Mesenchymal stem cell (in vitro differentiated cells and primary cell): ENCODE measurements around the gene TARS3.

Source experiments
- DNase-seq: peaks from one replicate; pipeline ENCODE4 v3.0.0-alpha.2; 2013
- H2AFZ ChIP-seq: one replicate; pipeline ENCODE4 v1.6.1; 2013; ENCODE audit warnings: low read depth, mild to moderate bottlenecking, control low read depth, inconsistent platforms, low read length, moderate library complexity
- H2AK5ac ChIP-seq: 2 replicates; pipeline ENCODE4 v1.6.1; 2013; ENCODE audit warnings: low read length, moderate library complexity, mild to moderate bottlenecking, inconsistent platforms; ENCODE audit not compliant: severe bottlenecking
- H2BK120ac ChIP-seq: one replicate; pipeline ENCODE4 v1.6.1; 2013; ENCODE audit warnings: low read depth, mild to moderate bottlenecking, inconsistent platforms, low read length, moderate library complexity
- H2BK12ac ChIP-seq, 2 experiments: one replicate each; pipeline ENCODE4 v1.6.1; 2013; ENCODE audit warnings: inconsistent platforms in 2 of 2, low read length in 2 of 2, mild to moderate bottlenecking in 2 of 2, moderate library complexity in 2 of 2, control low read depth in 1 of 2
- H2BK15ac ChIP-seq: one replicate; pipeline ENCODE4 v1.6.1; 2013; ENCODE audit warnings: mild to moderate bottlenecking, low read depth, inconsistent platforms; ENCODE audit not compliant: poor library complexity, severe bottlenecking
- H2BK5ac ChIP-seq: 2 replicates; pipeline ENCODE4 v1.6.1; 2013; ENCODE audit warnings: low read depth, mild to moderate bottlenecking, low read length, control low read depth, inconsistent platforms; ENCODE audit not compliant: poor library complexity, severe bottlenecking
- H3K14ac ChIP-seq, 2 experiments: one replicate each; pipeline ENCODE4 v1.6.1; 2013; ENCODE audit warnings: inconsistent platforms in 2 of 2, low read length in 2 of 2, control low read depth in 1 of 2, mild to moderate bottlenecking in 1 of 2, moderate library complexity in 1 of 2
- H3K18ac ChIP-seq, 2 experiments: one replicate each; pipeline ENCODE4 v1.6.1; 2013; ENCODE audit warnings: inconsistent platforms in 2 of 2, low read length in 2 of 2, control low read depth in 1 of 2, low read depth in 1 of 2, mild to moderate bottlenecking in 1 of 2
- H3K23ac ChIP-seq, 2 experiments: one replicate each; pipeline ENCODE4 v1.6.1; 2013; ENCODE audit warnings: inconsistent platforms in 2 of 2, low read length in 2 of 2, mild to moderate bottlenecking in 2 of 2, moderate library complexity in 2 of 2, control low read depth in 1 of 2
- H3K27ac ChIP-seq: 2 replicates; pipeline ENCODE4 v1.5.1; 2013; ENCODE audit warnings: mild to moderate bottlenecking, moderate library complexity, low read length, control low read depth, inconsistent platforms; ENCODE audit not compliant: poor library complexity, severe bottlenecking
- H3K27me3 ChIP-seq, 2 experiments: 2 replicates each; pipeline versions ENCODE4 v1.6.1 to v1.7.0; 2013; ENCODE audit warnings: low read length in 2 of 2, mild to moderate bottlenecking in 2 of 2, moderate library complexity in 2 of 2, control low read depth in 1 of 2, inconsistent platforms in 1 of 2; ENCODE audit not compliant: control insufficient read depth in 1 of 2, insufficient read depth in 1 of 2
- H3K36me3 ChIP-seq, 2 experiments: 2 replicates each; pipeline versions ENCODE4 v1.6.1 to v1.7.0; 2013; ENCODE audit warnings: low read length in 2 of 2, control low read depth in 1 of 2, inconsistent platforms in 1 of 2, low read depth in 1 of 2, mild to moderate bottlenecking in 1 of 2; ENCODE audit not compliant: insufficient read depth in 2 of 2, control insufficient read depth in 1 of 2
- H3K4ac ChIP-seq, 2 experiments: one replicate each; pipeline ENCODE4 v1.6.1; 2013; ENCODE audit warnings: inconsistent platforms in 2 of 2, low read length in 2 of 2, mild to moderate bottlenecking in 2 of 2, moderate library complexity in 2 of 2, control low read depth in 1 of 2, low read depth in 1 of 2
- H3K4me1 ChIP-seq: 2 replicates; pipeline ENCODE4 v1.6.1; 2013; ENCODE audit warnings: low read depth, low read length, control low read depth; ENCODE audit not compliant: control insufficient read depth, insufficient read depth
- H3K4me2 ChIP-seq: 2 replicates; pipeline ENCODE4 v1.6.1; 2013; ENCODE audit warnings: low read length, mild to moderate bottlenecking, inconsistent platforms; ENCODE audit not compliant: poor library complexity, severe bottlenecking
- H3K4me3 ChIP-seq, 2 experiments: 2 replicates each; pipeline versions ENCODE4 v1.5.1 to v1.7.0; 2013; ENCODE audit warnings: low read length in 2 of 2, mild to moderate bottlenecking in 2 of 2, control low read depth in 1 of 2, low read depth in 1 of 2; ENCODE audit not compliant: insufficient read depth in 1 of 2
- H3K79me1 ChIP-seq: replicated peaks from 2 replicates; pipeline ENCODE4 v1.6.1; 2013; ENCODE audit warnings: mild to moderate bottlenecking, control low read depth, low read length, inconsistent platforms; ENCODE audit not compliant: poor library complexity, severe bottlenecking
- H3K9ac ChIP-seq: 2 replicates; pipeline ENCODE4 v1.7.0; 2013; ENCODE audit warnings: mild to moderate bottlenecking, low read length, moderate library complexity
- H3K9me3 ChIP-seq: 2 replicates; pipeline ENCODE4 v1.7.0; 2013; ENCODE audit warnings: mild to moderate bottlenecking, low read length; ENCODE audit not compliant: control insufficient read depth
- H4K8ac ChIP-seq: one replicate; pipeline ENCODE4 v1.6.1; 2013; ENCODE audit warnings: inconsistent platforms, mild to moderate bottlenecking, low read length, moderate library complexity
- H4K91ac ChIP-seq: one replicate; pipeline ENCODE4 v1.6.1; 2013; ENCODE audit warnings: mild to moderate bottlenecking, low read length, inconsistent platforms
- WGBS: methylation state at CpG from one replicate; pipeline ENCODE4 v1.1.7; 2013; ENCODE audit warnings: mixed read lengths; 5-methylcytosine and 5-hydroxymethylcytosine counted together

TARS3 gene

GRCh38 chr15:101610611-101611000 is 113.7 kb downstream of the TARS3 start:
- H2BK120ac ChIP-seq, result no peak overlapping the region
- H3K4ac ChIP-seq, result no peak overlapping the region
- DNase-seq, result no peak
- H3K23ac ChIP-seq, result no peak overlapping the region
- H3K4me3 ChIP-seq, result no peak overlapping the region
- no peaks in the 10 kb centered on the region for H3K9me3 ChIP-seq
- peaks cover 26 to 28% of the 10 kb centered on the region in 2 experiments for H3K27me3 ChIP-seq
- H3K14ac ChIP-seq, result peak overlapping the region in 1 of 2 experiments; percentile 51
- H2BK15ac ChIP-seq, result no peak overlapping the region
- no peaks in the 10 kb centered on the region for H3K36me3 ChIP-seq
- no peak overlapping the region for H2BK5ac ChIP-seq
- H3K27ac ChIP-seq, result no peak overlapping the region
- H3K4me1 ChIP-seq, result peaks cover 2% of the 10 kb centered on the region
- WGBS, result 86% methylated on average over 8 of the region's 8 CpGs
- no peak overlapping the region for H2BK12ac ChIP-seq
- peak overlapping the region; percentile 34 for H4K91ac ChIP-seq
- H3K9ac ChIP-seq, result no peak overlapping the region
- no peak overlapping the region for H3K18ac ChIP-seq
- H3K4me2 ChIP-seq, result no peak overlapping the region
- H4K8ac ChIP-seq, result no peak overlapping the region
- no peak overlapping the region for H2AFZ ChIP-seq
- no peaks in the 10 kb centered on the region for H3K79me1 ChIP-seq
- no peak overlapping the region for H2AK5ac ChIP-seq

GRCh38 chr15:101609742-101610610 is 114.3 kb downstream of the TARS3 start:
- H3K9ac ChIP-seq, result no peak overlapping the region
- no peak overlapping the region for H4K8ac ChIP-seq
- H3K27me3 ChIP-seq, result peaks cover 21 to 22% of the 10 kb centered on the region in 2 experiments
- H3K27ac ChIP-seq, result no peak overlapping the region
- H3K79me1 ChIP-seq, result no peaks in the 10 kb centered on the region
- no peaks in the 10 kb centered on the region for H3K36me3 ChIP-seq
- no peak overlapping the region for H2AFZ ChIP-seq
- no peak overlapping the region for H3K4me3 ChIP-seq
- no peak overlapping the region for H2AK5ac ChIP-seq
- DNase-seq, result no peak
- peak overlapping the region in 1 of 2 experiments; percentile 86 for H3K14ac ChIP-seq
- no peak overlapping the region for H3K18ac ChIP-seq
- H2BK120ac ChIP-seq, result no peak overlapping the region
- no peak overlapping the region for H3K23ac ChIP-seq
- H3K4me1 ChIP-seq, result no peaks in the 10 kb centered on the region
- H2BK12ac ChIP-seq, result no peak overlapping the region
- H3K4ac ChIP-seq, result no peak overlapping the region
- no peak overlapping the region for H4K91ac ChIP-seq
- no peak overlapping the region for H3K4me2 ChIP-seq
- WGBS, result 88% methylated on average over 21 of the region's 23 CpGs
- no peaks in the 10 kb centered on the region for H3K9me3 ChIP-seq
- H2BK5ac ChIP-seq, result no peak overlapping the region
- H2BK15ac ChIP-seq, result no peak overlapping the region

- Histone ChIP-seq H2AK5ac (no peak overlapping the region), H4K8ac (no peak overlapping the region), H2BK120ac (no peak overlapping the region), H3K4ac (no peak overlapping the region), H3K9ac (no peak overlapping the region), H4K91ac (no peak overlapping the region), H3K27ac (no peak overlapping the region), H3K4me3 (no peak overlapping the region), H3K18ac (no peak overlapping the region), H2AFZ (no peak overlapping the region), H2BK15ac (no peak overlapping the region), H3K36me3 (no peaks in the 10 kb centered on the region), H2BK12ac (no peak overlapping the region), H3K4me2 (no peak overlapping the region), H3K79me1 (no peaks in the 10 kb centered on the region), H3K4me1 (no peaks in the 10 kb centered on the region), H3K14ac (no peak overlapping the region), H3K27me3 (peaks cover 4 to 10% of the 10 kb centered on the region in 2 experiments), H3K23ac (no peak overlapping the region), H3K9me3 (no peaks in the 10 kb centered on the region), H2BK5ac (no peak overlapping the region)
- DNase-seq, result no peak
- 78% methylated on average over 9 of the region's 9 CpGs for WGBS
These were observed 116.1 kb downstream of the TARS3 start for GRCh38 chr15:101608201-101608600.

GRCh38 chr15:101607108-101607507 is 117.2 kb downstream of the TARS3 start:
- H3K4ac ChIP-seq, result no peak overlapping the region
- no peak overlapping the region for H3K4me3 ChIP-seq
- DNase-seq, result no peak
- no peak overlapping the region for H3K18ac ChIP-seq
- H3K79me1 ChIP-seq, result no peaks in the 10 kb centered on the region
- H3K9ac ChIP-seq, result no peak overlapping the region
- no peak overlapping the region for H2BK12ac ChIP-seq
- no peak overlapping the region for H4K8ac ChIP-seq
- H3K27me3 ChIP-seq, result peaks cover 0 to 4% of the 10 kb centered on the region in 2 experiments
- H3K4me2 ChIP-seq, result no peak overlapping the region
- H2AK5ac ChIP-seq, result no peak overlapping the region
- H2BK15ac ChIP-seq, result no peak overlapping the region
- WGBS, result 80% methylated on average over 1 of the region's 2 CpGs
- no peak overlapping the region for H2BK120ac ChIP-seq
- no peak overlapping the region for H2AFZ ChIP-seq
- H4K91ac ChIP-seq, result no peak overlapping the region
- no peaks in the 10 kb centered on the region for H3K36me3 ChIP-seq
- no peak overlapping the region for H3K23ac ChIP-seq
- H3K9me3 ChIP-seq, result no peaks in the 10 kb centered on the region
- no peaks in the 10 kb centered on the region for H3K4me1 ChIP-seq
- H2BK5ac ChIP-seq, result no peak overlapping the region
- no peak overlapping the region for H3K27ac ChIP-seq
- H3K14ac ChIP-seq, result no peak overlapping the region
